Activated CD8-positive, alpha-beta memory T cell treated with anti-CD3 and anti-CD28 coated beads, Interleukin-2, amount 50 U/mL, for 24 hours (primary cell): ENCODE measurements around the gene PDE4D.
"Not testable (repeated sequence)": the region's sequence is repeated elsewhere in the genome, so short reads cannot be mapped to it uniquely, and the experiment has no call there.

ENCODE experiments used
- DNase-seq: peaks from one replicate; pipeline ENCODE4 v3.0.0-alpha.2; 2020; ENCODE audit errors: extremely low read depth

PDE4D gene

GRCh38 chr5:59608745-59609144 is 284.8 kb downstream of the PDE4D start:
- DNase-seq = no peak

GRCh38 chr5:59607138-59607765 is 286.3 kb downstream of the PDE4D start:
- no peak for DNase-seq

GRCh38 chr5:59605915-59606314 is 287.6 kb downstream of the PDE4D start:
- no peak for DNase-seq

- DNase-seq = no peak
Observed at GRCh38 chr5:59604111-59604510, 289.4 kb downstream of the PDE4D start.

- DNase-seq = no peak
Observed at GRCh38 chr5:59600998-59601397, 292.5 kb downstream of the PDE4D start.

- DNase-seq = no peak
Observed at GRCh38 chr5:59600153-59600552, 293.4 kb downstream of the PDE4D start.

GRCh38 chr5:59599729-59600128 is 293.8 kb downstream of the PDE4D start:
- DNase-seq = no peak

GRCh38 chr5:59598547-59598874 is 295.0 kb downstream of the PDE4D start:
- DNase-seq = no peak

- DNase-seq = no peak
Observed at GRCh38 chr5:59597690-59598546, 295.6 kb downstream of the PDE4D start.

GRCh38 chr5:59596586-59597350 is 296.8 kb downstream of the PDE4D start:
- DNase-seq = no peak

- not testable (repeated sequence) for DNase-seq
Observed at GRCh38 chr5:59594118-59594517, 299.4 kb downstream of the PDE4D start.

- no peak for DNase-seq
Observed at GRCh38 chr5:59593439-59594007, 300.0 kb downstream of the PDE4D start.

GRCh38 chr5:59592101-59592500 is 301.4 kb downstream of the PDE4D start:
- no peak for DNase-seq

GRCh38 chr5:59591162-59591561 is 302.4 kb downstream of the PDE4D start:
- DNase-seq = no peak

- DNase-seq = no peak
Observed at GRCh38 chr5:59588922-59589321, 304.6 kb downstream of the PDE4D start.

- no peak for DNase-seq
Observed at GRCh38 chr5:59587489-59588337, 305.8 kb downstream of the PDE4D start.

- DNase-seq = no peak
Observed at GRCh38 chr5:59586841-59587240, 306.7 kb downstream of the PDE4D start.

- DNase-seq = no peak
Observed at GRCh38 chr5:59584858-59585846, 308.4 kb downstream of the PDE4D start.

GRCh38 chr5:59583810-59584562 is 309.5 kb downstream of the PDE4D start:
- DNase-seq = no peak
